Measurements from ENCODE around the gene INHBE.
A peak's percentile ranks its signal among the peaks of the same experiment; 100 is the strongest.

The INHBE gene

GRCh38 chr12:57452181-57452936, 2.7 kb upstream of the INHBE start (continued):
- TF ChIP-seq ZNF280D (tag by site-specific recombination; IDR thresholded peaks at IDR 0.05) (no peak), ZBTB7A (tag by site-specific recombination; IDR thresholded peaks at IDR 0.05; ENCODE audit: low read depth) (no peak), ZNF112 (tag by site-specific recombination; IDR thresholded peaks at IDR 0.05) (no peak), ZFP3 (tag by site-specific recombination; IDR thresholded peaks at IDR 0.05; ENCODE audit: low read depth) (no peak), ZNF658 (tag by site-specific recombination; IDR thresholded peaks at IDR 0.05) (no peak), ZBTB1 (tag by site-specific recombination; IDR thresholded peaks at IDR 0.05) (no peak), ZNF692 (tag by site-specific recombination; IDR thresholded peaks at IDR 0.05) (no peak), GLIS2 (tag by site-specific recombination; IDR thresholded peaks at IDR 0.05) (peak; percentile 90), ZBTB26 (tag by site-specific recombination; optimal IDR thresholded peaks at IDR 0.05) (no peak), ZNF362 (tag by site-specific recombination; IDR thresholded peaks at IDR 0.05) (no peak), ZNF549 (tag by site-specific recombination; IDR thresholded peaks at IDR 0.05) (no peak), IKZF3 (tag by site-specific recombination; IDR thresholded peaks at IDR 0.05) (peak; percentile 52; the same call in 1 of the 2 replicates), ZNF704 (tag by site-specific recombination; IDR thresholded peaks at IDR 0.05) (no peak), ZNF2 (tag by site-specific recombination; IDR thresholded peaks at IDR 0.05) (no peak), ZSCAN18 (tag by site-specific recombination; IDR thresholded peaks at IDR 0.05) (no peak), ZNF843 (tag by site-specific recombination; IDR thresholded peaks at IDR 0.05) (no peak), ZNF324 (tag by site-specific recombination; IDR thresholded peaks at IDR 0.05) (no peak), SCRT1 (tag by site-specific recombination; IDR thresholded peaks at IDR 0.05; ENCODE audit: borderline replicate concordance) (no peak), ZFHX2 (tag by site-specific recombination; conservative IDR thresholded peaks at IDR 0.05) (peak; percentile 53; the same call in 1 of the 2 replicates), SCRT2 (tag by site-specific recombination; IDR thresholded peaks at IDR 0.05) (no peak), ZNF292 (tag by site-specific recombination; IDR thresholded peaks at IDR 0.05; ENCODE audit: borderline replicate concordance, low read depth) (no peak), ZNF585B (tag by site-specific recombination; IDR thresholded peaks at IDR 0.05) (no peak), MZF1 (tag by site-specific recombination; IDR thresholded peaks at IDR 0.05; ENCODE audit: borderline replicate concordance) (no peak), ZNF555 (tag by site-specific recombination; conservative IDR thresholded peaks at IDR 0.05) (no peak), ZNF221 (tag by site-specific recombination; IDR thresholded peaks at IDR 0.05; ENCODE audit: borderline replicate concordance) (no peak)
- TF ChIP-seq, protein P1, sequence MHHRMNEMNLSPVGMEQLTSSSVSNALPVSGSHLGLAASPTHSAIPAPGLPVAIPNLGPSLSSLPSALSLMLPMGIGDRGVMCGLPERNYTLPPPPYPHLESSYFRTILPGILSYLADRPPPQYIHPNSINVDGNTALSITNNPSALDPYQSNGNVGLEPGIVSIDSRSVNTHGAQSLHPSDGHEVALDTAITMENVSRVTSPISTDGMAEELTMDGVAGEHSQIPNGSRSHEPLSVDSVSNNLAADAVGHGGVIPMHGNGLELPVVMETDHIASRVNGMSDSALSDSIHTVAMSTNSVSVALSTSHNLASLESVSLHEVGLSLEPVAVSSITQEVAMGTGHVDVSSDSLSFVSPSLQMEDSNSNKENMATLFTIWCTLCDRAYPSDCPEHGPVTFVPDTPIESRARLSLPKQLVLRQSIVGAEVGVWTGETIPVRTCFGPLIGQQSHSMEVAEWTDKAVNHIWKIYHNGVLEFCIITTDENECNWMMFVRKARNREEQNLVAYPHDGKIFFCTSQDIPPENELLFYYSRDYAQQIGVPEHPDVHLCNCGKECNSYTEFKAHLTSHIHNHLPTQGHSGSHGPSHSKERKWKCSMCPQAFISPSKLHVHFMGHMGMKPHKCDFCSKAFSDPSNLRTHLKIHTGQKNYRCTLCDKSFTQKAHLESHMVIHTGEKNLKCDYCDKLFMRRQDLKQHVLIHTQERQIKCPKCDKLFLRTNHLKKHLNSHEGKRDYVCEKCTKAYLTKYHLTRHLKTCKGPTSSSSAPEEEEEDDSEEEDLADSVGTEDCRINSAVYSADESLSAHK (tag by site-specific recombination; IDR thresholded peaks at IDR 0.05): no peak

All from HEK293 (cell line).